Parathyroid adenoma (tissue), 2 donors: ENCODE measurements around the gene ANXA10.
"Not testable (repeated sequence)": the region's sequence is repeated elsewhere in the genome, so short reads cannot be mapped to it uniquely, and the experiment has no call there.

Experiments used
- H2AFZ ChIP-seq: fragments of 300-600 bp; sonication (generic); one replicate; pipeline ENCODE4 v1.7.0; 2017; ENCODE audit warnings: antibody characterized with exemption, mild to moderate bottlenecking
- H3K27ac ChIP-seq: fragments of 300-600 bp; sonication (generic); one replicate; pipeline ENCODE4 v1.7.0; 2017
- H3K27me3 ChIP-seq: fragments of 300-600 bp; sonication (generic); one replicate; pipeline ENCODE4 v1.7.0; 2017; ENCODE audit warnings: low read length; ENCODE audit not compliant: control insufficient read depth, insufficient read depth
- H3K36me3 ChIP-seq: fragments of 300-600 bp; sonication (generic); one replicate; pipeline ENCODE4 v1.7.0; 2017; ENCODE audit warnings: low read length; ENCODE audit not compliant: control insufficient read depth, insufficient read depth
- H3K4me1 ChIP-seq: fragments of 300-600 bp; sonication (generic); one replicate; pipeline ENCODE4 v1.7.0; 2017; ENCODE audit warnings: control low read depth
- H3K4me2 ChIP-seq: fragments of 300-600 bp; sonication (generic); one replicate; pipeline ENCODE4 v1.7.0; 2017; ENCODE audit warnings: low read length
- H3K4me3 ChIP-seq: fragments of 300-600 bp; sonication (generic); one replicate; pipeline ENCODE4 v1.7.0; 2017; ENCODE audit warnings: low read depth, low read length
- H3K79me2 ChIP-seq: fragments of 300-600 bp; sonication (generic); one replicate; pipeline ENCODE4 v1.7.0; 2017; ENCODE audit warnings: control low read depth
- H3K9ac ChIP-seq: fragments of 300-600 bp; sonication (generic); one replicate; pipeline ENCODE4 v1.7.0; 2017; ENCODE audit warnings: mild to moderate bottlenecking
- H3K9me3 ChIP-seq: fragments of 300-600 bp; sonication (generic); one replicate; pipeline ENCODE4 v1.7.0; 2017; ENCODE audit warnings: low read length; ENCODE audit not compliant: control insufficient read depth
- CTCF ChIP-seq: fragments of 300-600 bp; sonication (generic); IDR thresholded peaks from one replicate; pipeline ENCODE4 v1.7.0; 2017; ENCODE audit warnings: antibody characterized with exemption, mild to moderate bottlenecking
- donor health status: primary hyperparathyroidism.

The ANXA10 gene

DNA sequence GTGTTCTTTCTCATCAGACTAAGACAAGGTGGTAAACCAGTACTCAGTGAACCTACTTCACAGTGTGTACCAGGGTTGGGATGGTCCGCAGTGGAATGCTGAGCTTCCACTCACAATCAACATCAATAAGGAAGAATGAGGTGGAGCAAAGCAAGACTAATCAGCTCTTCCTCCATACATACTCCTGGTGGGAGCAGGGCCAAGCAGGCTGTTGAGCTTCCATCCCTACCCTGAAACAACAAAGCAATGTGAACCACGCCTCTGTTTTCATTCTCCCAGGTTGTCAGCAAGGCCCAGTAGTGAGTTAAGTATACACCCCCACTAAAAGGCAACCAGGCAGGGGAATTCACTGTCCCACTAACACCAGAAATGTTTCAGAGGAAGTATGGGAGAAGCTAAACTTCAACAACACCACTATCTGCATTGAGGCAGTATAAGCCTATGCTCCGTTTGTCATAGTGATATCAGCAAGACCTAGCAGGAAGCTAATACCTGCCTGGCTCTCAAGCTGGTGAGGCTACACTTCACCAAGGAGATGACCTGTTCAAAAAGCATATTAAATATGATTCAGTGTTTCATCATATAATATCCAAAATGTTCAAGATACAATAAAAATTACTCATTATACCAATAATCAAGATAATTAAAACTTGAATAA, 116.7 kb downstream of the ANXA10 start:
- Histone ChIP-seq H3K9me3 (no peaks in the 10 kb centered on the region), H3K4me2 (no peak overlapping the region), H3K4me3 (no peak overlapping the region), H3K79me2 (no peaks in the 10 kb centered on the region), H2AFZ (no peak overlapping the region), H3K4me1 (no peaks in the 10 kb centered on the region), H3K36me3 (no peaks in the 10 kb centered on the region), H3K27ac (no peak overlapping the region), H3K27me3 (no peaks in the 10 kb centered on the region), H3K9ac (no peak overlapping the region)
- no peak for TF ChIP-seq CTCF

DNA sequence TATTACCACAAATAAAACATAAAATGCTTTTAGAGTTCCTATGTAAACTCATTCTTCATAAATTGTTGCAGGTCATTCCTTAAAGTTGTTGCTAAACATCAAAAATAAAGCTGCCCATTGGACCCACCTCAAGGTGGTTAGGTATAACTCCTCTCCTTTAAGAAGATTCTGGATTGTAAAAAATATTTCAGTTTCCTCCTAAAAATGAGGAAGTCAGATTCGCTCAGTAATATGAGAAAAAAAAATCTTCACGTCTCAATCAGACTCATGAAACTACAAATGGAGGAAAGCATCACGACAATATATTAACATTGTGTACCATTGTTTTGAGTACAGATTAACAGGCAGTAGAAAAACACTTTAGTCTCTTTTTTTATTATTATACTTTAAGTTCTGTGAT, 120.3 kb downstream of the ANXA10 start:
- no peak overlapping the region for H3K9ac ChIP-seq

GRCh38 chr4:168213511-168213910, 121.2 kb downstream of the ANXA10 start:
- H3K9ac ChIP-seq, H3K79me2 ChIP-seq, H3K9me3 ChIP-seq, H3K4me2 ChIP-seq, H3K4me3 ChIP-seq, H2AFZ ChIP-seq, H3K27ac ChIP-seq, H3K4me1 ChIP-seq, H3K27me3 ChIP-seq, H3K36me3 ChIP-seq: not testable (repeated sequence)

More for the DNA sequence above, 120.3 kb downstream of the ANXA10 start:
- Histone ChIP-seq H3K9me3 (no peaks in the 10 kb centered on the region), H3K36me3 (no peaks in the 10 kb centered on the region), H3K79me2 (no peaks in the 10 kb centered on the region), H3K4me2 (no peak overlapping the region), H3K27me3 (no peaks in the 10 kb centered on the region), H3K4me3 (no peak overlapping the region), H3K27ac (no peak overlapping the region), H3K4me1 (no peaks in the 10 kb centered on the region), H2AFZ (no peak overlapping the region)
- no peak for TF ChIP-seq CTCF

DNA sequence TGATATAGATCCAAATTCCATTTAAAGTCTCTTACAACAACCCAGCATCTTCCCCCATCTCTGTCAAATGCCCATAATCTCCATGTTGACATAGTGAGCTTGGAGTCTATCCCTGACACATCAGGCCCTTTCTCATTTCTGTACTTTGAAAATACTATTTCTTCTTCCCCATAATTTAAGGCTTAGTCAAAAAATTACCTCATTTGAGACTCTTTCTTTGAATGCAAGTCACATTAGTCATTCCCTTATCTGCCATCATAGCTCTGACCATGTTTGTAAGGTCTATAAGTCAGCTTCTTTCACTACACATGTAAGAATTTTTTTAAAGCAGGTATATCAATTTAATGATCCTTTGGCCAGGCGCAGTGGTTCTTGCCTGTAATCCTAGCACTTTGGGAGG, 126.3 kb downstream of the ANXA10 start:
- Histone ChIP-seq H3K4me3 (no peak overlapping the region), H3K9me3 (no peaks in the 10 kb centered on the region), H3K27ac (no peak overlapping the region), H3K27me3 (no peaks in the 10 kb centered on the region), H3K79me2 (no peaks in the 10 kb centered on the region), H3K9ac (no peak overlapping the region), H3K4me2 (no peak overlapping the region), H3K4me1 (no peaks in the 10 kb centered on the region), H2AFZ (no peak overlapping the region), H3K36me3 (no peaks in the 10 kb centered on the region)
- TF ChIP-seq CTCF = no peak

- no peaks in the 10 kb centered on the region for H3K27me3 ChIP-seq
- H3K27ac ChIP-seq = no peak overlapping the region
- H3K36me3 ChIP-seq = no peaks in the 10 kb centered on the region
- H2AFZ ChIP-seq = no peak overlapping the region
- no peaks in the 10 kb centered on the region for H3K4me1 ChIP-seq
- no peaks in the 10 kb centered on the region for H3K9me3 ChIP-seq
- no peak overlapping the region for H3K4me2 ChIP-seq
- H3K79me2 ChIP-seq = no peaks in the 10 kb centered on the region
- TF ChIP-seq CTCF = no peak
- no peak overlapping the region for H3K9ac ChIP-seq
- no peak overlapping the region for H3K4me3 ChIP-seq
Observed at GRCh38 chr4:168220893-168221292, 128.6 kb downstream of the ANXA10 start.
